ENCODE measurements around the gene ANKUB1.
A peak's percentile ranks its signal among the peaks of the same experiment; 100 is the strongest.

The ANKUB1 gene

DNA sequence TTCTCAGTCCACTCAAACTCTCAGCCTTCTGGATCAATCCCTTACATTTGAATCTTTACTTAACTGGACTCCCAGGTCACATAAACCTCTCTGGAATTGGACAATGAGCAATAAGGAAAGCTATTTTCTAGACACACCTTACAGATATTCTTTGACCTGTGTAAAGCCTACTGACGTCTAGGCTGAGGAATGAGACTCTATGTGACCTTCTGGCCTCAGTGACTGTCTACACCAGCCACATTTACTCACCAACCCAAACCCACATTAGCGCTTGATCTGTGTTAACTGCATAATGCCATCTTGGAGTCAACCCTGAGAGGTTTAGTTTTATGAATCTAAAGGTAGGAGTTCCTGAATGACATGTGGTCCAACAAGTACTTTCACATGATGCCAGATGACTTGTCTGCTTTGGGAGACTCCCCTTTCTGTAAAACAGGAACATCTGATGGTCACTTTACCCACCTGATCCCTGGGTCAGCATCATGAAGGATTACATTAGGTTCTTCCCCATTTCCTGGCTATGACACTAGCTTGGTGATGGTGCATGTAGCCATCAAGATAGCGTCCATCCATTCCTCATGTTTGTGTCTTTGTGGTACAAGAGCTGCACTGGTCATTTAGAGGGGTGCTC lies 28.7 kb downstream of the ANKUB1 start:
- no peak overlapping the region for H3K27ac ChIP-seq
- no peak for DNase-seq (ENCODE audit: low spot score)
- ChIA-PET CTCF (interaction anchor here (1.3 kb wide), 1 partner anchor 44 kb away, joined by 3 read pairs; no protein-coding TSS in a partner anchor), POLR2A (ENCODE audit: low non-redundant PET) (no interaction called here)
- TF ChIP-seq, protein P1, sequence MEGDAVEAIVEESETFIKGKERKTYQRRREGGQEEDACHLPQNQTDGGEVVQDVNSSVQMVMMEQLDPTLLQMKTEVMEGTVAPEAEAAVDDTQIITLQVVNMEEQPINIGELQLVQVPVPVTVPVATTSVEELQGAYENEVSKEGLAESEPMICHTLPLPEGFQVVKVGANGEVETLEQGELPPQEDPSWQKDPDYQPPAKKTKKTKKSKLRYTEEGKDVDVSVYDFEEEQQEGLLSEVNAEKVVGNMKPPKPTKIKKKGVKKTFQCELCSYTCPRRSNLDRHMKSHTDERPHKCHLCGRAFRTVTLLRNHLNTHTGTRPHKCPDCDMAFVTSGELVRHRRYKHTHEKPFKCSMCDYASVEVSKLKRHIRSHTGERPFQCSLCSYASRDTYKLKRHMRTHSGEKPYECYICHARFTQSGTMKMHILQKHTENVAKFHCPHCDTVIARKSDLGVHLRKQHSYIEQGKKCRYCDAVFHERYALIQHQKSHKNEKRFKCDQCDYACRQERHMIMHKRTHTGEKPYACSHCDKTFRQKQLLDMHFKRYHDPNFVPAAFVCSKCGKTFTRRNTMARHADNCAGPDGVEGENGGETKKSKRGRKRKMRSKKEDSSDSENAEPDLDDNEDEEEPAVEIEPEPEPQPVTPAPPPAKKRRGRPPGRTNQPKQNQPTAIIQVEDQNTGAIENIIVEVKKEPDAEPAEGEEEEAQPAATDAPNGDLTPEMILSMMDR (conservative IDR thresholded peaks at IDR 0.05; ENCODE audit: low read depth): no peak

DNA sequence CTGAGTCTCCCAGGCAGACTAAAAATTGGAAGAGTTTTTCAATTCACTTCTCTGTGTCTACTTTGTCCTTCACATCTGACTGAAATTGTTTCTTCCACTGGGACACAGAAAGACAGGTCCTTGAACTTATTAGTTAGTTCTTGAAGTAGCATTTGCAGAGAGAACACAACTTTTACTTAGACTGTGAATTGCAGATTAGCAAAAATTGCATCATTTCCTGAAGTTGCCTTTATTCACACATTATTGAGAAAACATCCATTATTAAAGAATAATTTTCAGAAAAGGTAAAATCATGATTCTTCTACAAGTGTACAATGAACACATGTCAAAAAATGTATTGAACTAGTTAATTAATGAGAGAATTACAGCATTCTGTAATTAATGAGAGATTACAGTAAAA lies 38.6 kb downstream of the ANKUB1 start:
- ChIA-PET CTCF (interaction anchor here (0.7 kb wide), 1 partner anchor 26 kb away, joined by 4 read pairs; no protein-coding TSS in a partner anchor), POLR2A (ENCODE audit: low non-redundant PET) (no interaction called here)
- DNase-seq (ENCODE audit: low spot score): no peak
- TF ChIP-seq, protein P1 (conservative IDR thresholded peaks at IDR 0.05; ENCODE audit: low read depth): no peak
- H3K27ac ChIP-seq: no peak overlapping the region

DNA sequence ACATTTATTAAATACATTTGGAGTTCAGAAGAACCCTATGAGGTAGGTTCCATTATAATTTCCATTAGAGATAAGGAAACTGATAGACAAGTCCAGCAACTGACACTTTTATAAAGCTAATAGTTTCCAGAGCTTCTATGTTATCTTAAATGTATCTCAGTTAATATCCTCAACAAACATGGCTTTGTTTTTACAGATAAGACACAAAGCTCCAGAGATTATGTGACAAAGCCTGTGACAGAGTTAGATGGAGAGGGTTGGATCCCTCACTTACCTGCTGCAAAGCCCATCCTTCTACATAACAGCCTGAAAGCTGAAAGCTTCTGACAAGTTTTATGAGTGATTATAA lies 39.6 kb downstream of the ANKUB1 start:
- peak overlapping the region; percentile 74 for H3K27ac ChIP-seq
- POLR2A ChIA-PET (ENCODE audit: low non-redundant PET): no interaction called here
- CTCF ChIA-PET: interaction anchor here (0.6 to 1.2 kb wide), 3 partner anchors 25 to 718 kb away, joined by 3 to 4 read pairs (median 3); no protein-coding TSS in a partner anchor

DNA sequence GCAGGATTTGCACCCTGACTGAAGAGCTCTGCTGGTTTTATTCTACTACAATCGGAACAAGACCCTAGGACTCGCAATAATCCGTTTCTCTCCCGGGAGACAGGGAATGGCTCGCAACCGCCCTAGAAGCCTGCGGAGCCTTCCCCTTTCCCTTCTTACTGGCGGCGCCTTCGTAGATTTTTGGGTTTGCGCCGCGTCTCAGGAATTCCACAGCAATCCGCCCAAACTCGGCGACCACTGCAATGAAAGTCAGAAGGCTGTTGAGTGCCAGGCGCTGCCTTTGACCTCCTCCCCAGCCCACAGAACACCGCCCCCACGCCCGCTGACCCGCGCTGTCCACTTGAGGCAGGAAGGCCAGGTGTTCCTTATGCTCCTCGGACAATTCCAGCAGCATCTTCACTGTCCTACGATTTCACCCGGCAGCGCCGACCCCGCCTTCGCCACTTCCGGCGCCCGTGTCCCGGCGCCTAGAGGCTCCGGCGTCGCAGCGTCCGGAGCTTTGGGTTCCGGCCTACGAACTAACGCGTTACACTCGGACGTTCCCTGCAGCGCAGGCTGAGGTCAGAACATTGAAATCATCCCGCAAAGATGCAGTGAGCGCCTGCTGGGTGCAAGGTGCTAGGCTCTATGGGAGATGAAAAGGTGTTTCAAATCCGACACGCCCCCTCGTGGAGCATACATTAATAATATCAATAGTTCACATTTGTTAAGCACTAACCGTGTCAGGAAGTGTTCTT lies 40.1 kb downstream of the ANKUB1 start, which contains the start of gene COMMD2:
TSS of gene COMMD2 (minus strand) at position 439 of the 737 bp plus-strand sequence. CDS start at position 394, 45 bp downstream.
- CTCF ChIA-PET: interaction anchor here (0.6 to 1.2 kb wide), 6 partner anchors 14 to 719 kb away, joined by 3 to 4 read pairs (median 3); no protein-coding TSS in a partner anchor
- POLR2A ChIA-PET (ENCODE audit: low non-redundant PET): no interaction called here
- DNase-seq (ENCODE audit: low spot score): peak; percentile 73
- peak within 1 kb of the TSS; percentile 74 for H3K27ac ChIP-seq
- TF ChIP-seq, protein P1 (conservative IDR thresholded peaks at IDR 0.05; ENCODE audit: low read depth): no peak; the same call in 1 of the 2 replicates

More for the DNA sequence above, 39.6 kb downstream of the ANKUB1 start:
- TF ChIP-seq, protein P1 (conservative IDR thresholded peaks at IDR 0.05; ENCODE audit: low read depth): no peak
- DNase-seq (ENCODE audit: low spot score): no peak

DNA sequence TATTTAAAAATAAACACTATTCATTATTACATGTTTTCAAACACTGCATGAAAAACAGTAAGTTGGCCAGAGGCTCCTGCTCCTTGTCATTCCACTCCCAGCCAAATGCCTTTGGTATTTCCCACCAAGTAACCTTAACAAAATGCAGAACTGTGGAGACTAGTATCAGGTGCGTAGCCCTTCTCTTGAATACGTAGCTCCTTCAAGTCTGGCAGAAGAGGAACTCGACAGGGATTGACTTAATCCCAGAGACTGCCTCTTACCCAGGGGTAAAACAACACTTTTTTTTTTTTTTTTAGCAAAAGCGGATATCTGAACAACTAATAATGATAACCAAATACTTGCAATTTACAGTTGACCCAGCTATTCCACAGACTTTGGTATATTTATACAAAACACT lies 40.8 kb downstream of the ANKUB1 start:
- TF ChIP-seq, protein P1 (conservative IDR thresholded peaks at IDR 0.05; ENCODE audit: low read depth): no peak
- ChIA-PET POLR2A (ENCODE audit: low non-redundant PET) (interaction anchor here (0.6 kb wide), 1 partner anchor 225 kb away, joined by 3 read pairs; no protein-coding TSS in a partner anchor), CTCF (interaction anchor here (0.7 to 1.2 kb wide), 3 partner anchors 14 to 176 kb away, joined by 3 to 4 read pairs (median 3); no protein-coding TSS in a partner anchor)
- no peak for DNase-seq (ENCODE audit: low spot score)
- H3K27ac ChIP-seq: no peak overlapping the region

DNA sequence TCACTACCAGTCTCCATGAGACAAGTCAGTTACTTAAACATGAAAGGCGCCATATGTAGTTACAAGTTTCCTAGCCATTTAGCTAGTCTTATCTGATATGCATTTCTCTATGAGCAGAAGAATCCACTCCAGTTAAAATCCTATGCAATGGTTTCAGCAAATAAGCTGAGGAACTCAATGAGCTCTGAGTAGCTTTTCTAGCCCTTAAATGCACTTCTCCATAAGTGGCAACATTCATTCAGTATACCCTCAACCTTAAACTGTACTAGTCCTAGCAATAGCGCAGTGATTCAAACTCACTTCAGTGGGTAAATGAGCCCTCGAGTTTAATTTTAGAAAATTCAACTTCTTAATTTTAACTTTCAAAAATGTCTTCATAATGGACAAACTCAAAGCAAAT lies 47.7 kb downstream of the ANKUB1 start:
- TF ChIP-seq, protein P1 (conservative IDR thresholded peaks at IDR 0.05; ENCODE audit: low read depth): no peak
- DNase-seq (ENCODE audit: low spot score): no peak
- POLR2A ChIA-PET (ENCODE audit: low non-redundant PET): no interaction called here
- CTCF ChIA-PET: no interaction called here
- no peak overlapping the region for H3K27ac ChIP-seq

Data from RWPE1 (cell line).